Body of pancreas (tissue), 4 donors: ENCODE results near the gene TNK1. TPM values are rescaled to one million over a fixed set of nuclear protein-coding genes. Genes with fewer than 3 reads are reported as not detected.

Experiments used
- ATAC-seq: fragments of 150-250 bp; one replicate; pipeline ENCODE4 v1.9.1; 2016
- DNase-seq, 4 donors: peaks; one replicate each; pipeline ENCODE4 v3.0.0-alpha.2; 2019
- H3K27ac ChIP-seq, 4 donors: fragments of 200-600 bp; sonication (generic); 1 replicate in 3 of 4; 2 replicates in 1 of 4; pipeline versions ENCODE4 v1.5.1 to v1.6.1; 2016 to 2019; ENCODE audit warnings: mild to moderate bottlenecking in 1 of 4, mixed read lengths in 1 of 4, moderate library complexity in 1 of 4
- H3K27me3 ChIP-seq, 2 donors: fragments of 200-600 bp; sonication (generic); one replicate each; pipeline ENCODE4 v1.6.0; 2016; ENCODE audit warnings: mild to moderate bottlenecking in 1 of 2
- H3K36me3 ChIP-seq, 2 donors: fragments of 200-600 bp; sonication (generic); replicated peaks in 1 of 2; 2 replicates each; pipeline ENCODE4 v1.5.1; 2016; ENCODE audit warnings: low read depth in 2 of 2; ENCODE audit not compliant: insufficient read depth in 1 of 2
- H3K4me1 ChIP-seq: fragments of 200-600 bp; sonication (generic); one replicate; pipeline ENCODE4 v1.6.0; 2016
- H3K4me3 ChIP-seq, 2 donors: fragments of 200-600 bp; sonication (generic); 1 replicate in 1 of 2; 2 replicates in 1 of 2; pipeline ENCODE4 v1.5.1; 2016 to 2019
- H3K9me3 ChIP-seq, 3 donors: fragments of 200-600 bp; sonication (generic); 1 replicate in 2 of 3; 2 replicates in 1 of 3; pipeline ENCODE4 v1.5.1; 2016
- CTCF ChIP-seq, 7 experiments: fragments of 450-650 bp in 4 of 7; fragments of 200-600 bp in 3 of 7; sonication (generic) in 3 of 7; IDR thresholded peaks; one replicate each; pipeline ENCODE4 v1.5.1; 2016 to 2019; ENCODE audit warnings: antibody characterized with exemption in 7 of 7
- POLR2A ChIP-seq, 3 donors: fragments of 450-650 bp; IDR thresholded peaks; one replicate each; pipeline ENCODE4 v1.6.1; 2016; ENCODE audit warnings: antibody characterized with exemption in 3 of 3, mild to moderate bottlenecking in 2 of 3
- WGBS, 2 donors: methylation state at CpG; one replicate each; pipeline ENCODE4 v1.1.5; 2017; 5-methylcytosine and 5-hydroxymethylcytosine counted together
- intact Hi-C: fragments of 100-400 bp; cut with DNase I; formaldehyde crosslinking; loops from one replicate; pipeline ENCODE4 v1.15.1; 2023
- total RNA-seq, 2 donors: library from RNA; depleted of rRNA; stranded (reverse); fragments of >200 nt; gene quantifications; one replicate each; pipeline ENCODE4 v1.1.0, GENCODE V29; 2016

TNK1 gene
- total RNA-seq, 2 donors from 2014 or later: 12.7 to 15.8 TPM

- intact Hi-C loops: no loop called here
- Histone ChIP-seq H3K36me3 (no peaks in the 10 kb centered on the region), H3K4me1 (no peaks in the 10 kb centered on the region), H3K27ac (no peak overlapping the region), H3K9me3 (no peaks in the 10 kb centered on the region), H3K4me3 (no peak overlapping the region), H3K27me3 (no peaks in the 10 kb centered on the region)
- whole genome bisulfite sequencing, 2 donors: 62 to 71% methylated on average over 4 of the region's 4 CpGs
- DNase-seq: no peak
- no peak for TF ChIP-seq CTCF (IDR thresholded peaks at IDR 0.05)
- TF ChIP-seq POLR2A (IDR thresholded peaks at IDR 0.05): no peak
- ATAC-seq: no peak
Observed at GRCh38 chr17:7370853-7371252, 10.0 kb upstream of the TNK1 start.

DNA sequence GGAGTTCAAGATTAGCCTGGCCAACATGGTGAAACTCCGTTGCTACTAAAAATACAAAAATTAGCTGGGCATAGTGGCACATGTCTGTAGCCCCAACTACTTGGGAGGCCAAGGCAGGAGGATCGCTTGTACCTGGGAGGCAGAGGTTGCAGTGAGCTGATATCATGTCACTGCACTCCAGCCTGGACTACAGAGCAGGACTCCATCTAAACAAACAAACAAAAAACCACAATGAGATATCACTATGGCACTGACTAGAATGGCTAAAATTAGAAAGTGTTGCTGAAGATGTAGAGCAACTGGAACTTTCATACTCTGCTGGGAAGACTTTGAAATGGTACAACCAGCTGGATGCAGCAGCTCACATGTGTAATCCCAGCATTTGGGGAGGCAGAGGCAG is 6.5 kb upstream of the TNK1 start:
- Histone ChIP-seq H3K36me3 (no peaks in the 10 kb centered on the region), H3K27me3 (no peaks in the 10 kb centered on the region), H3K4me3 (no peak overlapping the region), H3K27ac (no peak overlapping the region), H3K4me1 (no peaks in the 10 kb centered on the region), H3K9me3 (no peaks in the 10 kb centered on the region)
- intact Hi-C loops: no loop called here
- WGBS, 2 donors: 66 to 90% methylated on average over 2 of the region's 2 CpGs
- no peak for DNase-seq
- TF ChIP-seq POLR2A (IDR thresholded peaks at IDR 0.05) (no peak), CTCF (IDR thresholded peaks at IDR 0.05) (no peak)
- no peak for ATAC-seq

DNA sequence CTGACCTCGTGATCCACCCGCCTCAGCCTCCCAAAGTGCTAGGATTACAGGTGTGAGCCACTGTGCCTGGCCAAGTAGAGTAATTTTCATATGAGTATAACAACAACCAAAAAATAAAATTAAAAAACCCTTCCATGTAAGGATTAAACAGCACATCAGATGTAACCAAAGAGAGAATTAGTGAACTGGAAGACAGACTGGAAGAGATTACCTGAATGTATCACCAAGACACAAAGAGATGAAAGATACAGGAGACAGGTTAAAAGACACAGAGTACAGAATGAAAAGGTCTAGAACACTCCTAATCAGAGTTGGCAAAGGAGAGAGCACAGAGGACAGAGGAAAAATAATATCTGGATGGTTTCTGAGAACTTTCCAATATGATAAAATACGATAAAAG is 1.8 kb upstream of the TNK1 start:
- Histone ChIP-seq H3K4me3 (no peak overlapping the region), H3K4me1 (peaks cover 24% of the 10 kb centered on the region), H3K27ac (no peak overlapping the region), H3K27me3 (no peaks in the 10 kb centered on the region), H3K9me3 (no peaks in the 10 kb centered on the region), H3K36me3 (no peaks in the 10 kb centered on the region)
- DNase-seq (no peak), ATAC-seq (no peak)
- TF ChIP-seq POLR2A (IDR thresholded peaks at IDR 0.05): no peak
- TF ChIP-seq CTCF (IDR thresholded peaks at IDR 0.05): no peak
- WGBS, 2 donors: 95 to 98% methylated on average over 3 of the region's 3 CpGs
- intact Hi-C loops: no loop called here

- intact Hi-C loops: no loop called here
- ATAC-seq: peak; percentile 67
Observed at GRCh38 chr17:7380321-7380720, 568 bp upstream of the TNK1 start.

More at GRCh38 chr17:7380321-7380720, 568 bp upstream of the TNK1 start:
- H3K27ac ChIP-seq: peak overlapping the region; percentile 65 to 85 (median 82)
- peaks cover 24% of the 10 kb centered on the region for H3K4me1 ChIP-seq
- WGBS, 2 donors: 10 to 21% methylated on average over 5 to 7 of the region's 7 CpGs
- H3K9me3 ChIP-seq: no peaks in the 10 kb centered on the region
- H3K4me3 ChIP-seq: peak overlapping the region; percentile 46 to 87
- peak; percentile 72 to 91 (median 78) for DNase-seq
- peak in 1 of 7 experiments; percentile 29 for TF ChIP-seq CTCF (IDR thresholded peaks at IDR 0.05)
- TF ChIP-seq POLR2A (IDR thresholded peaks at IDR 0.05): no peak
- H3K27me3 ChIP-seq: no peaks in the 10 kb centered on the region
- H3K36me3 ChIP-seq: no peaks in the 10 kb centered on the region
